Measurements from ENCODE around the gene CDC7.

- TF ChIP-seq CTCF (IDR thresholded peaks at IDR 0.05; ENCODE audit: low read depth, low read length, poor library complexity, severe bottlenecking) (peak; percentile 55), EZH2phosphoT487 (IDR thresholded peaks at IDR 0.05; ENCODE audit: borderline replicate concordance, low read length) (no peak)
Measured at GRCh38 chr1:91501523-91501851, 836 bp downstream of the CDC7 start.
